GM06990 (cell line): Measurements from ENCODE around the gene SAT2.

Experiments used
- DNase-seq: peaks from one replicate; pipeline ENCODE4 v3.0.0-alpha.2; 2011; ENCODE audit not compliant: insufficient read length; ENCODE audit errors: extremely low read depth
- H3K27me3 ChIP-seq: replicated peaks from 2 replicates; pipeline ENCODE4 v1.6.0; 2011; ENCODE audit warnings: low read length; ENCODE audit not compliant: control insufficient read depth, insufficient read depth
- H3K36me3 ChIP-seq: 2 replicates; pipeline ENCODE4 v1.5.1; 2011; ENCODE audit warnings: low read length; ENCODE audit not compliant: control insufficient read depth, insufficient read depth
- H3K4me3 ChIP-seq: replicated peaks from 2 replicates; pipeline ENCODE4 v1.5.1; 2011; ENCODE audit warnings: low read depth, mild to moderate bottlenecking, control low read depth, low read length
- TF ChIP-seq, protein P1 (sequence below): IDR thresholded peaks from 2 replicates; pipeline ENCODE4 v1.5.1; 2011; ENCODE audit warnings: low read length, control low read depth, mild to moderate bottlenecking, inconsistent platforms; ENCODE audit not compliant: insufficient read depth, poor library complexity, severe bottlenecking

The SAT2 gene

DNA sequence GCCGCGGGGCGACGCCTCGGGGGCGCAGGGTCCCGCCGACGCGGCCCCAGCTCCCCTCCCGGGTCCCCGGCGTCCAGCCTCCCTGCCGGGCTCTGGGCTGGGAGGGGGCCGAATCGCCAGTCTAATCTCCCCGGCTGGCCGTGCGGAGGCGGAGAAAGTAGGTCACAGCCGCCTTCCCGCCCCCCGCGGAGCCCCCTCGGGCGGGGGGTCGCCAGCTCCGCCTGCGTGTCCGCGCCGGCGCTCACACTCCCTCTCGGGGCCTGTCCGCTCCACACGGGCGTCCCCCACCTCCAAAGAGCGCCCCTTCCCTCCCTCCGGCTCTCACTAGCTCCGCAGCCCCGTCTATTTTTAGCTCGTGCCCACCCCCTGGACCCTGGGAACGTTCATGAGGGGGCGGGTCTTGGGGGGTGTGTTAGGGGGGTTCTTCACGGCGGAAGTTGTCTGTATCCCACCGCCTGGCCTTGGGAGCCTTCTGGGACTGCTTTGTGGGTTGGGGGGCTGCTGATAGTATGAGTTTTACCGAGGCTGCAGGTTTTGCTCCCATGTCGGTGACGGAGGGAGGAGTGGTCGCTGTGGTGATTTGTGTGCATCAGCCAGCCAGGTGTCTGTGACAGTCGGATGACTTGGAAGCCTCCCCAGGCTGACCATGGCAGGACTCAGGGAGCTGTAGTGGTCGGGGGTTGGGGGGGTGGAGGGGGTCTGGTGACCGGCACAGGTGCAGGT is 24.2 kb upstream of the SAT2 start:
- TF ChIP-seq, protein P1, sequence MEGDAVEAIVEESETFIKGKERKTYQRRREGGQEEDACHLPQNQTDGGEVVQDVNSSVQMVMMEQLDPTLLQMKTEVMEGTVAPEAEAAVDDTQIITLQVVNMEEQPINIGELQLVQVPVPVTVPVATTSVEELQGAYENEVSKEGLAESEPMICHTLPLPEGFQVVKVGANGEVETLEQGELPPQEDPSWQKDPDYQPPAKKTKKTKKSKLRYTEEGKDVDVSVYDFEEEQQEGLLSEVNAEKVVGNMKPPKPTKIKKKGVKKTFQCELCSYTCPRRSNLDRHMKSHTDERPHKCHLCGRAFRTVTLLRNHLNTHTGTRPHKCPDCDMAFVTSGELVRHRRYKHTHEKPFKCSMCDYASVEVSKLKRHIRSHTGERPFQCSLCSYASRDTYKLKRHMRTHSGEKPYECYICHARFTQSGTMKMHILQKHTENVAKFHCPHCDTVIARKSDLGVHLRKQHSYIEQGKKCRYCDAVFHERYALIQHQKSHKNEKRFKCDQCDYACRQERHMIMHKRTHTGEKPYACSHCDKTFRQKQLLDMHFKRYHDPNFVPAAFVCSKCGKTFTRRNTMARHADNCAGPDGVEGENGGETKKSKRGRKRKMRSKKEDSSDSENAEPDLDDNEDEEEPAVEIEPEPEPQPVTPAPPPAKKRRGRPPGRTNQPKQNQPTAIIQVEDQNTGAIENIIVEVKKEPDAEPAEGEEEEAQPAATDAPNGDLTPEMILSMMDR = no peak
- no peak for DNase-seq
- H3K27me3 ChIP-seq = peaks cover 3% of the 10 kb centered on the region; the same call in 1 of the 2 replicates
- H3K36me3 ChIP-seq = no peaks in the 10 kb centered on the region
- no peak overlapping the region; the same call in 1 of the 2 replicates for H3K4me3 ChIP-seq

DNA sequence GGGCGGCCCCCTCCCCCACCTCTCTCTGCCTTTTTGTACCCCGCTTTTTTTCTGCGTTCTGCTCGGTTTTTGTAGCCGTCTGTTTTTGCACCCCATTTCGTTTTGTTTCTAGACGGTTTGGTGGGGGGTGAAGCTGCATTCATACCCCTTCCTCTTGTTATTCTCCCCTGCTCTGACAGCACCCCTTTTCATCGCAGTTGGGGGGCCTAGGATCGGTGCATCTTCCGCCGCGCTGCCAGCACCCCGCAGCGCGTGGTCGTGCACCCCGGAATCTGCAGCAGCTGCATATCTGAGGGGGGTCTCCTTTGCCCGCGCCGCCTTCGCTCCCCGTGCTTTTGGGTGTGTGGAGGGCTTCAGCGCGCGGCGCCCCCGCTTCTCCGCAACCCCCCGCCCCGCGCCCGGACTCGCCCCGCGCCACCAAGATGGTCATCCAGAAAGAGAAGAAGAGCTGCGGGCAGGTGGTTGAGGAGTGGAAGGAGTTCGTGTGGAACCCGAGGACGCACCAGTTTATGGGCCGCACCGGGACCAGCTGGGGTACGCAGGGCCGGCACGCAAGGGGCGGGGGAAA is 23.6 kb upstream of the SAT2 start:
- H3K4me3 ChIP-seq = peak overlapping the region; percentile 37
- no peak for DNase-seq
- H3K36me3 ChIP-seq = no peaks in the 10 kb centered on the region
- H3K27me3 ChIP-seq = peaks cover 3% of the 10 kb centered on the region; the same call in 1 of the 2 replicates
- TF ChIP-seq, protein P1 = no peak

DNA sequence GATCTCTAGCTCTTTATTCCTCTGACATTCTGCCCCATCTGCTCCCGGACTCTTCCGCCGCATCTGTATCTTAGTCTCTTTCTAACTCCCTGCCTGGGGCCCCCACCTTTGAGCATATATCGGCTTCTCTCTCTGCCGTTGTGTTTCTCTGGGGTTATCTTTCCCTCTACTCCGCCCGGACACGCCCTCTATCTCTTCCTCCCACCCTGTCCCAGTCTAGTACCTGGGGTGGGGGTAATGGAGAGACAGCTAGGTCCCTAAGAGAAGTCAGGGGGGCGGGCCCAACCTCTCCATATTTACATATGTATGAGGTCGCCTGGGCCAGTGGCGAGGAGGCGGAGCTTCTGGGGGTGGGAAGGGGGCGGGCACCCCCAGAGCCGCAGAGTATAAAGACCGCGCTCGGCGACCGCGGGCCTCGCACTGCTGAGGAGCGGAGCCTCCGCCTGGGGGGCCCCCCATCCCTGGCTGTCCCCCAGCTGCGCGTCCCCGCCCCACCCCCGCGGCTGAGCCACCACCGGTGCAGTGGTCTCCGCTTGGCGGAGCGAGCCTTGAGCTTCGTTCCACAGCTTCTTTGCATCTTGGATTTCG is 23.0 kb upstream of the SAT2 start, which contains the start of gene ATP1B2:
Gene ATP1B2, plus strand, starts transcription at position 418 of the 588 bp plus-strand sequence. CDS start 593 bp downstream, outside the sequence.
- TF ChIP-seq, protein P1 = no peak
- peak; percentile 63 for DNase-seq
- H3K4me3 ChIP-seq = peak within 1 kb of the TSS; percentile 37
- no peaks in the 10 kb centered on the region for H3K36me3 ChIP-seq
- peaks cover 3% of the 10 kb centered on the region; the same call in 1 of the 2 replicates for H3K27me3 ChIP-seq

DNA sequence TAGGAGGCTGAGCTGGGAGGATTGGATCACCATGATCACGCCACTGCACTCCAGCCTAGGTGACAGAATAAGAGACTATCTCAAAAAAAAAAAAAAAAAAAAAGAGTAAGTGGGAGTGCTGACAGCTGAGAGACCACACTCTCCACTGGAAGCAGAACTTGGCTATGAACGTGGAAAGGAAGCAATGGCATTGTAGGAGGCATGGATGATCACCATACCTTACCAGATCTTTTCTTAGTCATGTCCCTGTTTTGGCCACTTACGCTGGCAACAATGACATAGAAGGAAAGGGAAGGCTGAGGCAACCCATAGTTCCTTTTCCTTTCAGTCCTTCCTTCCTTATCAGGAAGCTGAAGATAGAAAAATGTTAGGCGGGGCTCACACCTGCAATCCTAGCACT is 19.4 kb upstream of the SAT2 start:
- Histone ChIP-seq H3K36me3 (no peaks in the 10 kb centered on the region), H3K4me3 (no peak overlapping the region), H3K27me3 (peaks cover 3% of the 10 kb centered on the region; the same call in 1 of the 2 replicates)
- TF ChIP-seq, protein P1 = no peak
- no peak for DNase-seq

DNA sequence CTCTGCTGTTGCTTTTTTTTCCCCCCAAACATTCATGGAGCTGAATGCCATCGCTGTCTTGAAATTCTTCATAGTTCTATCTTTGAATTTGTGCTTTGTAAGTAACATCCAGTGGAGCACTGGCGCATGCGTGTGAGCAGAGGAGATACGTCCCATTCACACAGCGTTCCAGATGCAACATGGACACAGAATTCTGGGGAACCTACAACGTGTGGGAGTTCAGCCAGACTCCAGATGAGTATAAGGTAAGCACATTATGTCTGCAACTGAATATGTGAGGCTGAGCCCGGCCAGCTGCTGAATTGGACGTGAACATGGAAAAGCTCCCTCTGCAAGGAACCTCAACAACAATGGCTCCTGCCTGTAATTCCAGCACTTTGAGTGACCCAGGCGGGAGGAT is 18.8 kb upstream of the SAT2 start:
- DNase-seq = no peak
- H3K36me3 ChIP-seq = no peaks in the 10 kb centered on the region
- TF ChIP-seq, protein P1 = no peak
- no peak overlapping the region for H3K4me3 ChIP-seq
- H3K27me3 ChIP-seq = peaks cover 3% of the 10 kb centered on the region; the same call in 1 of the 2 replicates
